DOHH2 (cell line): ENCODE results near the gene GDF2.

ENCODE experiments used
- H3F3A ChIP-seq: fragments of 200-600 bp; sonication (generic), shearing (Covaris generic); 2 replicates; pipeline ENCODE4 v1.6.0; 2016; ENCODE audit warnings: antibody characterized with exemption, mild to moderate bottlenecking; ENCODE audit not compliant: control insufficient read depth, insufficient read depth
- H3K27ac ChIP-seq: fragments of 200-600 bp; sonication (generic); 2 replicates; pipeline ENCODE4 v1.5.1; 2014; ENCODE audit warnings: low read depth, mild to moderate bottlenecking, low read length, moderate library complexity
- H3K27me3 ChIP-seq: fragments of 200-600 bp; sonication (generic); 2 replicates; pipeline ENCODE4 v1.6.1; 2014; ENCODE audit warnings: mild to moderate bottlenecking, low read length, mixed read lengths; ENCODE audit not compliant: control insufficient read depth
- H3K36me3 ChIP-seq: fragments of 200-600 bp; sonication (generic); 2 replicates; pipeline ENCODE4 v1.6.1; 2014; ENCODE audit warnings: mild to moderate bottlenecking, low read length, moderate library complexity, mixed read lengths; ENCODE audit not compliant: control insufficient read depth
- H3K4me1 ChIP-seq: fragments of 200-600 bp; sonication (generic); 2 replicates; pipeline ENCODE4 v1.6.1; 2014; ENCODE audit warnings: mild to moderate bottlenecking, low read length, mixed read lengths; ENCODE audit not compliant: control insufficient read depth
- H3K4me2 ChIP-seq: fragments of 200-600 bp; sonication (generic); 2 replicates; pipeline ENCODE4 v1.6.0; 2014; ENCODE audit warnings: mild to moderate bottlenecking, low read length, moderate library complexity
- H3K4me3 ChIP-seq: fragments of 200-600 bp; sonication (generic); 2 replicates; pipeline ENCODE4 v1.5.1; 2014; ENCODE audit warnings: mild to moderate bottlenecking, low read length, mixed read lengths
- H3K79me2 ChIP-seq: fragments of 200-600 bp; sonication (generic); 2 replicates; pipeline ENCODE4 v1.6.1; 2014; ENCODE audit warnings: mild to moderate bottlenecking, low read length, mixed read lengths; ENCODE audit not compliant: control insufficient read depth
- H3K9me2 ChIP-seq: fragments of 200-600 bp; sonication (generic); replicated peaks from 2 replicates; pipeline ENCODE4 v1.6.1; 2014; ENCODE audit warnings: mild to moderate bottlenecking, low read length, mixed read lengths; ENCODE audit not compliant: control insufficient read depth
- H3K9me3 ChIP-seq: fragments of 200-600 bp; sonication (generic); 2 replicates; pipeline ENCODE4 v1.6.1; 2014; ENCODE audit warnings: antibody characterized with exemption, low read length, mixed read lengths; ENCODE audit not compliant: control insufficient read depth, insufficient read depth
- H4K20me1 ChIP-seq: fragments of 200-600 bp; sonication (generic); 2 replicates; pipeline ENCODE4 v1.6.0; 2014; ENCODE audit warnings: low read depth, mild to moderate bottlenecking, antibody characterized with exemption, low read length, moderate library complexity; ENCODE audit not compliant: control insufficient read depth, insufficient read depth
- EZH2phosphoT487 ChIP-seq: fragments of 200-600 bp; sonication (generic); IDR thresholded peaks from 2 replicates; pipeline ENCODE4 v1.6.1; 2017; ENCODE audit warnings: borderline replicate concordance, mild to moderate bottlenecking, antibody characterized with exemption, low read length, moderate library complexity, mixed read lengths
- TF ChIP-seq, protein P1 (sequence below): fragments of 200-600 bp; sonication (generic); IDR thresholded peaks from one replicate; pipeline ENCODE4 v1.5.1; 2014; ENCODE audit warnings: antibody characterized with exemption, mild to moderate bottlenecking, low read depth, low read length; ENCODE audit not compliant: poor library complexity, severe bottlenecking

The GDF2 gene

DNA sequence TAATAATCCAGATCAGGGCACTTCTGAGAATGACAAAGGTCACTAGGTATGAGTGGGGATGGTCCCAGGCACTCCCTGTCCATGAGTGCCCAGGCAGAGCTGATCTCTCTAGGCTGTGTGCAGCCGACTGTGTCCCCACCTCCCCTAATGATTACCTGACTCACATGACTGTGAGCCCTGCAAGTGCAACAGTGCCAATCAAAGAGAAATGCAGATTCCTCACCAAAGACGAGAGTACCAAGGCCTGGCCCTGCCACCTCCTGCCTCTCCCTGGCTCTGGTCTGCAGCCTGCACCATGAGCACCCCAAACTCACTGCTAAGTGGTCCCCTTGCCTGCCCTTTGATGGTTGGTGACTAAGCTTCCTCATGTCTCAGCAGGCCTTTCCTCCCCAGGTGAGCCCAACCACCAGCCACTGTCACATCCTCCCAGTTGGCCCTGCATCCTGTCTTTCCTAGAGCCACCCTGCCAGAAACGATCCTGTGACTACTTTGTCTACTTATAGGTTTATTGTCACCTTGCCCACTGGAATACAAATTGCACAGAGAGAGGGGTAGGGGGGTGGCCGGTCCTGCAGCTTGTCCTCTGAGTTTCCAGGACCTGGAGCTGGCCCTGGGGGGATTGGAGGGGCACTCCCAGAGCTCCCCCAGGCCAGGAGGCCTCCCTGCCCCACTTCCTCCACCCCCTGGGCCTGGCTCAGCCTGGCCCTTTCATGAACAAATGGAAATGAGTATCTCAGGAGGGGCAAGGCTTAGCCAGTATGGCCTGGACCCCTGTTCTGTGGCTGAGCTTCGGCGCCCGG is 44.7 kb upstream of the GDF2 start:
- no peak overlapping the region for H3K4me2 ChIP-seq
- no peaks in the 10 kb centered on the region for H3K9me2 ChIP-seq
- no peak overlapping the region for H3K27ac ChIP-seq
- H3K4me3 ChIP-seq: no peak overlapping the region
- H3K9me3 ChIP-seq: no peaks in the 10 kb centered on the region
- H3K4me1 ChIP-seq: no peaks in the 10 kb centered on the region
- no peaks in the 10 kb centered on the region for H4K20me1 ChIP-seq
- TF ChIP-seq, protein P1, sequence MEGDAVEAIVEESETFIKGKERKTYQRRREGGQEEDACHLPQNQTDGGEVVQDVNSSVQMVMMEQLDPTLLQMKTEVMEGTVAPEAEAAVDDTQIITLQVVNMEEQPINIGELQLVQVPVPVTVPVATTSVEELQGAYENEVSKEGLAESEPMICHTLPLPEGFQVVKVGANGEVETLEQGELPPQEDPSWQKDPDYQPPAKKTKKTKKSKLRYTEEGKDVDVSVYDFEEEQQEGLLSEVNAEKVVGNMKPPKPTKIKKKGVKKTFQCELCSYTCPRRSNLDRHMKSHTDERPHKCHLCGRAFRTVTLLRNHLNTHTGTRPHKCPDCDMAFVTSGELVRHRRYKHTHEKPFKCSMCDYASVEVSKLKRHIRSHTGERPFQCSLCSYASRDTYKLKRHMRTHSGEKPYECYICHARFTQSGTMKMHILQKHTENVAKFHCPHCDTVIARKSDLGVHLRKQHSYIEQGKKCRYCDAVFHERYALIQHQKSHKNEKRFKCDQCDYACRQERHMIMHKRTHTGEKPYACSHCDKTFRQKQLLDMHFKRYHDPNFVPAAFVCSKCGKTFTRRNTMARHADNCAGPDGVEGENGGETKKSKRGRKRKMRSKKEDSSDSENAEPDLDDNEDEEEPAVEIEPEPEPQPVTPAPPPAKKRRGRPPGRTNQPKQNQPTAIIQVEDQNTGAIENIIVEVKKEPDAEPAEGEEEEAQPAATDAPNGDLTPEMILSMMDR: no peak
- no peak for TF ChIP-seq EZH2phosphoT487
- no peaks in the 10 kb centered on the region for H3K36me3 ChIP-seq
- no peaks in the 10 kb centered on the region for H3K79me2 ChIP-seq
- no peaks in the 10 kb centered on the region for H3K27me3 ChIP-seq
- no peaks in the 10 kb centered on the region for H3F3A ChIP-seq

DNA sequence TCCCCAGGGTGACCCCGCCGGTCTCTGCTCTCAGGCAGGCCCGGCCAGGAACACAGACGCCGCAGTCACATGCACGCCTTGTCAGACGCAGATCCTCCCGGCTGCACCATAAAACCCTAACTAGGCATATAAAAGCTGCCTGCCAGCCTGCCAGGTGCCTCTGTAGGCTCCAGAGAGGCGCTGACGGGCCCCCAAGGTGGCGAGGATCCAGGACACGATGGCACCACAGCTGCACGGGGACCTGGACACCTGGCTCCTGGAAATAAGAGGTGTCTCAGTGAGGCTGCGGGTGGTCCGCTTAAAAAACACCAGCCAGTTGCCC is 44.1 kb upstream of the GDF2 start:
- no peaks in the 10 kb centered on the region for H3F3A ChIP-seq
- no peak overlapping the region for H3K4me2 ChIP-seq
- no peaks in the 10 kb centered on the region for H3K9me3 ChIP-seq
- H3K4me3 ChIP-seq: no peak overlapping the region
- no peaks in the 10 kb centered on the region for H3K9me2 ChIP-seq
- H3K79me2 ChIP-seq: no peaks in the 10 kb centered on the region
- no peak for TF ChIP-seq EZH2phosphoT487
- TF ChIP-seq, protein P1: no peak
- no peaks in the 10 kb centered on the region for H3K4me1 ChIP-seq
- H3K27ac ChIP-seq: no peak overlapping the region
- H3K27me3 ChIP-seq: no peaks in the 10 kb centered on the region
- no peaks in the 10 kb centered on the region for H3K36me3 ChIP-seq
- H4K20me1 ChIP-seq: no peaks in the 10 kb centered on the region

DNA sequence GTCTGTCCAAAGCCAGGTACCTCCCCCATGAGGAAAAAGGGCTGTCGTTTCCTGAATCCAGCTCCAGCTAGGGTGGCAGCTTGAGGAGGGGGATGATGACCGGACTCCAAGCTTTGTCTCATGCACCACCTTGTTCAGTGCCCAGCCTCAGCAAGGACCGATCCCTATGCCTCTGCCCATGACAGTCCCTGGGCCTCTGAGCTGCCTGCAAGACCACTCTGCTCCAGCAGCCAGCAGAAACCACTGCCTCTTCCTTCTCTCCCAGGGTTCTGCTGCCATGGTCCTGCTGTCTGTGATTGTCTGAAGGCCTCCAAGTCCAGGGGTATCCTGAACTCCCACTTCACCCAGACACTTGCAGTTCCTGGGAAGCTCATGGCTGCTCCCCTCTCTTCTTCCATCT is 43.5 kb upstream of the GDF2 start:
- no peak overlapping the region for H3K4me2 ChIP-seq
- H3K9me2 ChIP-seq: no peaks in the 10 kb centered on the region
- H3K27ac ChIP-seq: no peak overlapping the region
- H3K79me2 ChIP-seq: no peaks in the 10 kb centered on the region
- H3K4me1 ChIP-seq: no peaks in the 10 kb centered on the region
- no peak overlapping the region for H3K4me3 ChIP-seq
- H4K20me1 ChIP-seq: no peaks in the 10 kb centered on the region
- TF ChIP-seq EZH2phosphoT487: no peak
- TF ChIP-seq, protein P1: no peak
- no peaks in the 10 kb centered on the region for H3K9me3 ChIP-seq
- no peaks in the 10 kb centered on the region for H3F3A ChIP-seq
- H3K27me3 ChIP-seq: no peaks in the 10 kb centered on the region
- no peaks in the 10 kb centered on the region for H3K36me3 ChIP-seq
